Activated gamma-delta T cell treated with Interleukin-2 at 50 U/mL for 16 hours (primary cell): ENCODE measurements around the gene MRGPRX3.
"Not testable (repeated sequence)": the region's sequence is repeated elsewhere in the genome, so short reads cannot be mapped to it uniquely, and the experiment has no call there.

Source experiments
- DNase-seq: peaks from one replicate; pipeline ENCODE4 v3.0.0-alpha.2; 2020

The MRGPRX3 gene

GRCh38 chr11:18132341-18132740 is at the start of gene MRGPRX3:
Gene MRGPRX3 (plus strand): TSS chr11:18132571. CDS start chr11:18137203, 4,632 bp downstream.
- no peak for DNase-seq

- DNase-seq = no peak
These were observed 44.0 kb upstream of the MRGPRX3 start for GRCh38 chr11:18088366-18088765.

DNA sequence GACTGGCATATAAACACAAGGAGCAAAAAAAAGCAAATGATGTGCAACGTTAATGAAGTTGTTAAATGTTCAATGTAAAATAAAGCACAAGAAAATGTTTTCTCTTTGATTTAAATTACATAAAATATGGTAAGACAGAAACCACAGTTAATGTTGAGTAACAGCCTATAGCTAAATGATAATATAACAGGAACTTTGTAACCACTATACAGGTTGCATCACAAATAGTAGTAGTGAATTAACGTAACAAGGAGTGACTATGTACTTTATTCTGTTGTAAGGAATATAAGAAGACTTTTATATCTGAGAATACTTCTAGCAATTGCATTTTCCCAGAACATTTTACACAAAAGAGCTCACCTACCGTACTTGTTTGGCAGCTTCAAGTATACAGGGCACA is 43.4 kb upstream of the MRGPRX3 start:
- no peak for DNase-seq

- no peak for DNase-seq
These were observed 40.6 kb upstream of the MRGPRX3 start for GRCh38 chr11:18091731-18092130.

DNA sequence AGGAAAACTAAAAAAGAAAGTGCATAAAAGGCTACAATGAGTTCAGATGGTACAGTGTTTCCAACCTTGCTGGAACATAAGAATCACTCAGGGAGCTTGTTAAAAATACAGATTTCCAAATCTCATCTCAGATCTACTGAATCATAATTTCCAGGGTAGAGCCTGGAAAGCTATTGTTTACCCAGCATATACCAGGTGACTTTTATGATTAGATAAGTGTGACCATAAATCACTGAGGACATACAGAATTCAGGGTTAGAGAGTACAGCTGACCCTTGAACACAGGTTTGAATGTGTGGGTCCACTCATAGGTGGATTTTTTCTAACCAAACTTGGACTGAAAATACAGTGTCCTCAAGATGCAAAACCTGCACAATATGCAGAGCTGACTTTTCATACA is 38.4 kb upstream of the MRGPRX3 start:
- DNase-seq = no peak

DNA sequence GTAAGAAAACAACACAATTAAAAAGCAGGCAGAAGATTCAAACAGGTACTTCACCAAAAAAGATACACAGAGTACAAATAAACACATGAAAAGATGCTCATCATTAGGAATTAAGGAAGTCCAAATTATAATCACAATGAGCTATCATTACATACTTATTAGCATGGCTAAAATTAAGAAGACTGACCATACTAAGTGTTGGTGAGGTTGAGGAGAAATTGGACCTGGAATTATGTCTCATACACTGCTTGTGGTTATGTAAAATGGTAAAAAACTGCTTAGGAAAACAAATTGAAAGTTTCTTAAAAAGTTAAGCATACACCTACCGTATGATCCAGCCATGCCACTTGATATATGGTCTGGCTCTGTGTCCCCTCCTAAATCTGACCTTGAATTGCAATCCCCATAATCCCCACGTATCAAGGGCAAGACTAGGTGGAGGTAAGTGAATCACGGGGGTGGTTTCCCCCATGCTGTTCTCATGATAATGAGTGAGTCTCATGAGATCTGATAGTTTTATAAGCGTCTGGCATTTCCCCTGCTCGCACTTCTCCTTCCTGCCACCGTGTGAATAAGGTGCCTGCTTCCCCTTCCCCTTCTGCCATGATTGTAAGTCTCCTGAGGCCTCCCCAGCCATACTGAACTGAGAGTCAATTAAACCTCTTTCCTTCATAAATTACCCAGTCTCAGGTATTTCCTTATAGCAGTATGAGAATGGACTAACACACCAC is 31.3 kb upstream of the MRGPRX3 start:
- DNase-seq = no peak

DNA sequence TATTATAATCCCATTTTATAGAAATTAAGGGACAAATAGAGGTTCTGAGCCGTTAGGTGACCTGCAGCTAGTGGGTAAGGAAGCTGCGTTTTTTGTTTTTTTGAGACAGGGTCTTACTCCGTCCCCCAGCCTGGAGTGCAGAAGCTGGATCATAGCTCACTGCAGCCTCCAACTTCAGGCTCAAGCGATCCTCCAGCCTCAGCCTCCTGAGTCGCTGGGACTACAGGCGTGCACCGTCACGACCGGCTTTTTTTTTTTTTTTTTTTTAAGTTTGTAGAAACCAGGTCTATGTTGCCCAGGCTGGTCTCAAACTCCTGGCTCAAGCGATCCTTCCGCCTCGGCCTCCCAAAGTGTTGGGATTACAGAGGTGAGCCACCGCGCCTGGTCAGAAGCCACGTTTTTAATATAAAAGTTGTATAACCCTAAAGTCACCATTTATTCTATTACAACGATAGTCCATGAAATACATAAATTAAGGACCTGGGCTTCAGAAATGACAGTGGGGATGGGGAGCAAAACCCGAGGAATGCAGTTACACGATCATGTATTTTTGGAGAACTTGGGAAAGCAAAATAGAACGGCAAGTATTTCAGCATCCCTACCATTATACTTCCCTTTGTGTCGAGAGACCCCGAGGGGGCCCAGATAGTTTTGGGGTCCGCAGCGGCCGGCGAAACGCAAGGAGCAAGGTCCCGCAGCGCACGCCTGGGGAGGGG is 27.1 kb upstream of the MRGPRX3 start:
- DNase-seq = no peak

- peak; percentile 90 for DNase-seq
These were observed 26.4 kb upstream of the MRGPRX3 start, which contains the start of gene SAAL1 for GRCh38 chr11:18105802-18106574. Gene SAAL1 (minus strand): TSS chr11:18106082. CDS start chr11:18106041, 41 bp downstream.

DNA sequence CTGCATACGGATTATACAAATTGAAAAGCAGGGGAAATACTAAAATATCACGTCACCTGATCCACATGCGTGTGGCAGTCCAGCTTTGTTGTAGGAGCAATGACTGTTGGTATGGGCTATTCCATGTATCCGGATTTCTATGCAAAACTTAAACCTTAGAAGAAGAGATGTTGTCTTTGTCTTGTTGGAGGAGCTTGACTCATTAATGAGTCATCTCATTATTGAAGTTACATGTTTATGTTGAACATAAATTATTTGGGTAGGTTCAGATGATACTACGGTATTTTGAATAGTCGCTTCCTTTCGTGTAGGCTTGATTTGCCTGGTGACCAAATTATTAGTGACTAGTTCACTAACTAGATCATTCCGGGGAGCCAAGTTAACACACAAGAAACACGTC is 25.7 kb upstream of the MRGPRX3 start:
- DNase-seq = no peak

DNA sequence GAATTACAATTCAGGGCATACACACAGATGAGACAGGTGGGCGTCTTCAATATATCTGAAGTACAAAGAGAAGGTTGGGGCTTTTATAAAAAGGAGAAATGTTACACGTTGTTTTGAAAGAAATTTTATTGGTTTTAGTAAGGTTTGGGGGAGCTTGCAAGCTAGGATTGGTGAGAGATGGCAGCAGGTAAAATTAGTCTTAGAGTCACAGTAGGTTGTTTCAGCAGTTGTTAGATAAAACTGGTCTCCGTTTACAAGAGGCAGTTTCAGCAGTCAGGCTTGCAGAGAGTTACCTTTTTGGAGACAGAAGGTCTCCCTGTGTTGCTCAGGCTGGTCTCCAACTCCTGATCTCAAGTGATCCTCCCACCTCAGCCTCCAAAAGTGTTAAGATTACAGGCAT is 24.1 kb upstream of the MRGPRX3 start:
- DNase-seq = no peak

GRCh38 chr11:18111005-18111404 is 21.4 kb upstream of the MRGPRX3 start:
- DNase-seq = no peak

- DNase-seq = peak; percentile 50
These were observed 16.8 kb upstream of the MRGPRX3 start for GRCh38 chr11:18115360-18116127.

- DNase-seq = not testable (repeated sequence)
These were observed 11.0 kb upstream of the MRGPRX3 start for GRCh38 chr11:18121331-18121828.

DNA sequence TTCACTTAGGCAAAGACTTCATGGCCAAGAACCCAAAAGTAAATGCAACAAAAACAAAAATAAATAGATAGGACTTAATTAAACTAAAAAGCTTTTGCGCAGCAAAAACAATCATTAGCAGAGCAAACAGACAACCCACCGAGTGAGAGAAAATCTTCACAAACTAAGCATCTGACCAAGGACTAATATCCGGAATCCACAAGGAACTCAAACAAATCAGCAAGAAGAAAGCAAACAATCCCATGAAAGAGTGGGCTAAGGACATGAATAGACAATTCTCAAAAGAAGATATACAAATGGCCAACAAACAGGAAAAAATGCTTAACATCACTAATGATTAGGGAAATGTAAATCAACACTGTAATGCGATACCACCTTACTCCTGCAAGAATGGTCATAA is 1.3 kb upstream of the MRGPRX3 start:
- not testable (repeated sequence) for DNase-seq

- DNase-seq = no peak
These were observed 2.9 kb downstream of the MRGPRX3 start for GRCh38 chr11:18135308-18135707.

DNA sequence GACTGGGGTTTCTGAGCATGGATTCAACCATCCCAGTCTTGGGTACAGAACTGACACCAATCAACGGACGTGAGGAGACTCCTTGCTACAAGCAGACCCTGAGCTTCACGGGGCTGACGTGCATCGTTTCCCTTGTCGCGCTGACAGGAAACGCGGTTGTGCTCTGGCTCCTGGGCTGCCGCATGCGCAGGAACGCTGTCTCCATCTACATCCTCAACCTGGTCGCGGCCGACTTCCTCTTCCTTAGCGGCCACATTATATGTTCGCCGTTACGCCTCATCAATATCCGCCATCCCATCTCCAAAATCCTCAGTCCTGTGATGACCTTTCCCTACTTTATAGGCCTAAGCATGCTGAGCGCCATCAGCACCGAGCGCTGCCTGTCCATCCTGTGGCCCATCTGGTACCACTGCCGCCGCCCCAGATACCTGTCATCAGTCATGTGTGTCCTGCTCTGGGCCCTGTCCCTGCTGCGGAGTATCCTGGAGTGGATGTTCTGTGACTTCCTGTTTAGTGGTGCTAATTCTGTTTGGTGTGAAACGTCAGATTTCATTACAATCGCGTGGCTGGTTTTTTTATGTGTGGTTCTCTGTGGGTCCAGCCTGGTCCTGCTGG is 4.9 kb downstream of the MRGPRX3 start:
- DNase-seq = no peak

DNA sequence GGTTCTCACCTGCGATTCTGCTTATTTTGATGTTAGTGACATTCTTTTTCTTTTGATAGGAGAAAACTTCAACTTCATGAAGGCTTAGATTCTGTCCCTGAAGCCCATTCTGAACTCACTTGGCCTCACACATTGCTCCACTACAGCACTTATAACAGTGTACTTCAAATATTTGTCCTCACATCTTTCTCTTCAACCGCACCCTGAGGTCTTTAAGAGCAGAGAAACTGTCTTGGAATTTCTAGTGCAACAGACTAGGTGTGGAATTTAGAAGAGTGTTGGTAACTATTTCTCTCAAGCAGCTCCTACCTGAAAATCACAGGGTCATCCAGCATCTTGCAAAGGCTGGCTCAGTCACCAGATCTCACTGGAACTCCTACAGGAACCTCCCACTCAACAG is 7.8 kb downstream of the MRGPRX3 start:
- DNase-seq = no peak

DNA sequence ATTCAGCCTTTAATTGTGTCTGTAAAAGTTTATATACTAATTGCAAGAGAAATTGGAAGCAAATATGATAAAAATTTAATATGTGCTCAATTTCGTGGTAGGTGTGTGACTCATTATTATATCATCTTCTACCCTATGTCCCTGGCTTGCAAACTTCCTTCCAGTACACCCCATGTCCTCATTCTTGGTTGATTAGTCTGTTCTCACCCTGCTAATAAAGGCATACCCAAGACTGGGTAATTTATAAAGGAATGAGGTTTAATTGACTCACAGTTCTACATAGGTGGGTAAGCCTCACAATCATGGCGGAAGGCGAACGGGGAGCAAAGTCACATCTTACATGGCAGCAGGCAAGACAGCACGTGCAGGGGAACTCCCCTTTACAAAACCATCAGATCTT is 11.9 kb downstream of the MRGPRX3 start:
- DNase-seq = no peak

- DNase-seq = no peak
These were observed 12.7 kb downstream of the MRGPRX3 start for GRCh38 chr11:18145025-18145424.

DNA sequence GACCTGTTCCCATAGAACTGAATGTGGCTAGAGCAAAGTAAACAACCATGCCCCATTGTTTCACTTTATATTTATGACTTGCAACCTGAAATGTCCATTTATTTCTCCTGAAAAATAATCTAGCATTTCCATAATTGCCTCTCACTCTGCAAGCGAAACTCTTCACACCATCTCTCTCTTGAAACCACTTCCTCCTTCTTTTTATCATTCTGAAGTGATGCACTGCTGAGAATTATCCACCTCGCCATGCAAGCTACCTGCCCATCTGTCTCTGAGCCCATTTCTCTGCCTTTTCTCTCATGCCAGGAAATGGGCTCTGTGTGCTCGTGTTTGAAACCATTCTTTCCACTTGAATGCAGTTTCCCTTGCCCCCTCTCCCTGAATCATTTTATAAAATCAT is 13.5 kb downstream of the MRGPRX3 start:
- no peak for DNase-seq

- no peak for DNase-seq
These were observed 19.2 kb downstream of the MRGPRX3 start for GRCh38 chr11:18151581-18151980.

- DNase-seq = no peak
These were observed 36.0 kb downstream of the MRGPRX3 start for GRCh38 chr11:18168372-18168771.
